KOPT-K1 (cell line): ENCODE results near the gene PLCG2.
"Not testable (repeated sequence)": the region's sequence is repeated elsewhere in the genome, so short reads cannot be mapped to it uniquely, and the experiment has no call there.

Experiments
- H3K27ac ChIP-seq: fragments of 200-600 bp; sonication (generic); 2 replicates; pipeline ENCODE4 v1.5.1; 2016; ENCODE audit warnings: antibody characterized with exemption, mild to moderate bottlenecking, low read depth, low read length; ENCODE audit not compliant: poor library complexity, severe bottlenecking
- H3K36me3 ChIP-seq: fragments of 200-600 bp; sonication (generic); 2 replicates; pipeline ENCODE4 v1.5.1; 2017; ENCODE audit warnings: antibody characterized with exemption, mild to moderate bottlenecking, low read length, moderate library complexity; ENCODE audit not compliant: insufficient read depth
- H3K9me3 ChIP-seq: fragments of 200-600 bp; sonication (generic); 2 replicates; pipeline ENCODE4 v1.5.1; 2017; ENCODE audit warnings: antibody characterized with exemption, low read length, mild to moderate bottlenecking; ENCODE audit not compliant: insufficient read depth, poor library complexity, severe bottlenecking

Gene PLCG2

GRCh38 chr16:81877490-81877889 is 98.4 kb downstream of the PLCG2 start:
- H3K27ac ChIP-seq, H3K36me3 ChIP-seq, H3K9me3 ChIP-seq: not testable (repeated sequence)

GRCh38 chr16:81878529-81878928 is 99.4 kb downstream of the PLCG2 start:
- Histone ChIP-seq H3K9me3 (no peaks in the 10 kb centered on the region), H3K36me3 (no peaks in the 10 kb centered on the region), H3K27ac (no peak overlapping the region)

GRCh38 chr16:81879625-81880024 is 100.5 kb downstream of the PLCG2 start:
- no peaks in the 10 kb centered on the region for H3K36me3 ChIP-seq
- H3K27ac ChIP-seq, result no peak overlapping the region

GRCh38 chr16:81880816-81881215 is 101.7 kb downstream of the PLCG2 start:
- H3K27ac ChIP-seq, result no peak overlapping the region
- no peaks in the 10 kb centered on the region for H3K36me3 ChIP-seq
- no peaks in the 10 kb centered on the region for H3K9me3 ChIP-seq

More at GRCh38 chr16:81879625-81880024, 100.5 kb downstream of the PLCG2 start:
- H3K9me3 ChIP-seq, result no peaks in the 10 kb centered on the region

- Histone ChIP-seq H3K36me3 (no peaks in the 10 kb centered on the region), H3K9me3 (no peaks in the 10 kb centered on the region), H3K27ac (no peak overlapping the region)
Measured at GRCh38 chr16:81881228-81881627, 102.1 kb downstream of the PLCG2 start.

- Histone ChIP-seq H3K27ac (no peak overlapping the region), H3K9me3 (no peaks in the 10 kb centered on the region), H3K36me3 (no peaks in the 10 kb centered on the region)
Measured at GRCh38 chr16:81882559-81882958, 103.5 kb downstream of the PLCG2 start.

- Histone ChIP-seq H3K27ac (no peak overlapping the region), H3K9me3 (no peaks in the 10 kb centered on the region), H3K36me3 (no peaks in the 10 kb centered on the region)
Measured at GRCh38 chr16:81883235-81883634, 104.1 kb downstream of the PLCG2 start.

GRCh38 chr16:81885976-81886586 is 107.0 kb downstream of the PLCG2 start:
- Histone ChIP-seq H3K27ac (no peak overlapping the region), H3K9me3 (no peaks in the 10 kb centered on the region), H3K36me3 (no peaks in the 10 kb centered on the region)

GRCh38 chr16:81888520-81889394 is 109.7 kb downstream of the PLCG2 start:
- H3K36me3 ChIP-seq, result no peaks in the 10 kb centered on the region

GRCh38 chr16:81891736-81892364 is 112.8 kb downstream of the PLCG2 start:
- Histone ChIP-seq H3K36me3 (no peaks in the 10 kb centered on the region), H3K9me3 (no peaks in the 10 kb centered on the region), H3K27ac (no peak overlapping the region)

More at GRCh38 chr16:81888520-81889394, 109.7 kb downstream of the PLCG2 start:
- Histone ChIP-seq H3K27ac (no peak overlapping the region), H3K9me3 (no peaks in the 10 kb centered on the region)

- no peak overlapping the region for H3K27ac ChIP-seq
- no peaks in the 10 kb centered on the region for H3K36me3 ChIP-seq
- no peaks in the 10 kb centered on the region for H3K9me3 ChIP-seq
Measured at GRCh38 chr16:81894592-81894991, 115.5 kb downstream of the PLCG2 start.

GRCh38 chr16:81896902-81897301 is 117.8 kb downstream of the PLCG2 start:
- Histone ChIP-seq H3K36me3 (no peaks in the 10 kb centered on the region), H3K9me3 (no peaks in the 10 kb centered on the region), H3K27ac (no peak overlapping the region)

- Histone ChIP-seq H3K9me3 (no peaks in the 10 kb centered on the region), H3K36me3 (no peaks in the 10 kb centered on the region), H3K27ac (no peak overlapping the region)
Measured at GRCh38 chr16:81899601-81900000, 120.5 kb downstream of the PLCG2 start.

- Histone ChIP-seq H3K36me3 (no peaks in the 10 kb centered on the region), H3K27ac (no peak overlapping the region)
Measured at GRCh38 chr16:81900014-81900413, 120.9 kb downstream of the PLCG2 start.

GRCh38 chr16:81900456-81900855 is 121.4 kb downstream of the PLCG2 start:
- no peak overlapping the region for H3K27ac ChIP-seq
- no peaks in the 10 kb centered on the region for H3K36me3 ChIP-seq

More at GRCh38 chr16:81900014-81900413, 120.9 kb downstream of the PLCG2 start:
- H3K9me3 ChIP-seq, result no peaks in the 10 kb centered on the region

More at GRCh38 chr16:81900456-81900855, 121.4 kb downstream of the PLCG2 start:
- no peaks in the 10 kb centered on the region for H3K9me3 ChIP-seq
